Caco-2 (cell line): ENCODE data around the gene TPSD1. TPM values are rescaled to one million over a fixed set of nuclear protein-coding genes. Genes with fewer than 3 reads are reported as not detected.

Source experiments
- BruUV-seq: library from RNA; stranded (reverse); fragments of 400-500 nt; replicated peaks from 2 replicates; lab custom pipeline; 2021; lab: Mats Ljungman, UMichigan
- CTCF ChIA-PET: fragments of 300-600 bp; sonication (Branson Sonifier 250); formaldehyde crosslinking; loops from one replicate; lab custom pipeline; 2022; ENCODE audit warnings: antibody characterized with exemption; lab: Charles Lee
- POLR2A ChIA-PET: fragments of 300-600 bp; sonication (Branson Sonifier 250); formaldehyde crosslinking; loops from one replicate; lab custom pipeline; 2022; ENCODE audit warnings: antibody characterized with exemption; lab: Charles Lee
- DNase-seq, 2 experiments: peaks; one replicate each; pipeline versions ENCODE4 v3.0.0 to v3.0.0-alpha.2; 2020 to 2022
- H3K27me3 ChIP-seq: replicated peaks from 2 replicates; pipeline ENCODE4 v1.6.0; 2011; ENCODE audit warnings: low read length; ENCODE audit not compliant: control insufficient read depth, insufficient read depth
- H3K36me3 ChIP-seq: 2 replicates; pipeline ENCODE4 v1.5.1; 2011; ENCODE audit warnings: low read length; ENCODE audit not compliant: control insufficient read depth, insufficient read depth
- H3K4me1 ChIP-seq: fragments of 250-450 bp; sonication (Bioruptor Pico); 2 replicates; pipeline ENCODE4 v1.5.1; 2020; ENCODE audit warnings: mild to moderate bottlenecking
- H3K4me3 ChIP-seq: 2 replicates; pipeline ENCODE4 v1.5.1; 2011; ENCODE audit warnings: low read depth, mild to moderate bottlenecking, control low read depth, low read length
- H3K9me3 ChIP-seq: fragments of 250-450 bp; sonication (Bioruptor Pico); 2 replicates; pipeline ENCODE4 v1.5.1; 2020; ENCODE audit warnings: mild to moderate bottlenecking, moderate library complexity
- H3K27ac Mint-ChIP-seq: one replicate; pipeline ENCODE4 v1.8.0; 2022; ENCODE audit warnings: mixed read lengths; ENCODE audit not compliant: unreplicated experiment
- H3K27me3 Mint-ChIP-seq: one replicate; pipeline ENCODE4 v1.8.0; 2022; ENCODE audit warnings: mixed read lengths; ENCODE audit not compliant: insufficient read depth, unreplicated experiment
- H3K36me3 Mint-ChIP-seq: one replicate; pipeline ENCODE4 v1.8.0; 2022; ENCODE audit warnings: mild to moderate bottlenecking, mixed read lengths; ENCODE audit not compliant: insufficient read depth, unreplicated experiment
- H3K4me1 Mint-ChIP-seq: one replicate; pipeline ENCODE4 v1.8.0; 2022; ENCODE audit warnings: low read depth, mixed read lengths; ENCODE audit not compliant: unreplicated experiment
- H3K4me3 Mint-ChIP-seq: one replicate; pipeline ENCODE4 v1.8.0; 2022; ENCODE audit warnings: mild to moderate bottlenecking, moderate library complexity, mixed read lengths; ENCODE audit not compliant: unreplicated experiment
- H3K9me3 Mint-ChIP-seq: one replicate; pipeline ENCODE4 v1.8.0; 2022; ENCODE audit warnings: mixed read lengths; ENCODE audit not compliant: unreplicated experiment
- intact Hi-C: fragments of 100-400 bp; cut with micrococcal nuclease; formaldehyde crosslinking; loops from one replicate; pipeline ENCODE4 v1.10.0; 2022; ENCODE audit not compliant: unreplicated experiment
- total RNA-seq: library from RNA; stranded (reverse); gene quantifications from 2 replicates; pipeline ENCODE4 v1.2.3, GENCODE V29; 2022
- TF ChIP-seq, protein P1 (sequence below), 2 experiments: fragments of 200-600 bp in 1 of 2; IDR thresholded peaks; 1 replicate in 1 of 2; 2 replicates in 1 of 2; pipeline versions ENCODE4 v1.5.1 to v1.8.0; 2011 to 2022; ENCODE audit warnings: antibody characterized with exemption in 1 of 2, control low read depth in 1 of 2, inconsistent platforms in 1 of 2, low read depth in 1 of 2, low read length in 1 of 2, mild to moderate bottlenecking in 1 of 2, moderate library complexity in 1 of 2; ENCODE audit not compliant: insufficient read depth in 1 of 2, severe bottlenecking in 1 of 2, unreplicated experiment in 1 of 2

Gene TPSD1
- total RNA-seq, 1 experiment from 2014 or later: not detected

DNA sequence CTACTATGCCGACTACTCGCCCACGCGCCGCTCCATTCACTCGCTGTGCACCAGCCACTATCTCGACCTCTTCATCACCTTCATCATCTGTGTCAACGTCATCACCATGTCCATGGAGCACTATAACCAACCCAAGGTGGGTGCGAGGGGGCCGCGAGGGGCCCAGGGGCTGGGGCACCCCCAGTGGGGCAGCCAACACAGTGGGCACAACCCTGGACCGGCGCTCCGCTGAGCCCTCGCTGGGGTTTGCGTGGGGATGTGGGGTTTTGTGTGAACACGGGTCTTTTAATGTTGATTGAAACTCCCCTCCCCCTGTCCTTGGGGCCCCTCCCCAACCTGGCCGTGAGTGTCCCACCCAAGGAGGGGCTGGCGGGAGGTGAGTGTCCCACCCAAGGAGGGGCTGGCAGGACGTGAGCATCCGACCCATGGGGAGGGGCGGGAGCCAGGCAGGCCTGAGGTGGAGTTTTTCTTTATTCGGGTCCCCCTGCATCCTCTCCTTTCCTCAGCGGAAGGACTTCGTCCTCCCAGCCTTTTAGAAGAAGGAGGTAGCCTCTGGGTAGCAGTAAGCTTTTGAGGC is 42.0 kb upstream of the TPSD1 start:
- POLR2A ChIA-PET: no interaction called here
- H3K27me3 Mint-ChIP-seq: no peaks in the 10 kb centered on the region
- no peaks in the 10 kb centered on the region for H3K36me3 ChIP-seq
- no peak for DNase-seq
- no peaks in the 10 kb centered on the region for H3K27me3 ChIP-seq
- CTCF ChIA-PET: no interaction called here
- H3K4me3 ChIP-seq: no peak overlapping the region
- H3K27ac Mint-ChIP-seq: no peak overlapping the region
- H3K9me3 ChIP-seq: no peaks in the 10 kb centered on the region
- BruUV-seq: no TSS peak
- TF ChIP-seq, protein P1, sequence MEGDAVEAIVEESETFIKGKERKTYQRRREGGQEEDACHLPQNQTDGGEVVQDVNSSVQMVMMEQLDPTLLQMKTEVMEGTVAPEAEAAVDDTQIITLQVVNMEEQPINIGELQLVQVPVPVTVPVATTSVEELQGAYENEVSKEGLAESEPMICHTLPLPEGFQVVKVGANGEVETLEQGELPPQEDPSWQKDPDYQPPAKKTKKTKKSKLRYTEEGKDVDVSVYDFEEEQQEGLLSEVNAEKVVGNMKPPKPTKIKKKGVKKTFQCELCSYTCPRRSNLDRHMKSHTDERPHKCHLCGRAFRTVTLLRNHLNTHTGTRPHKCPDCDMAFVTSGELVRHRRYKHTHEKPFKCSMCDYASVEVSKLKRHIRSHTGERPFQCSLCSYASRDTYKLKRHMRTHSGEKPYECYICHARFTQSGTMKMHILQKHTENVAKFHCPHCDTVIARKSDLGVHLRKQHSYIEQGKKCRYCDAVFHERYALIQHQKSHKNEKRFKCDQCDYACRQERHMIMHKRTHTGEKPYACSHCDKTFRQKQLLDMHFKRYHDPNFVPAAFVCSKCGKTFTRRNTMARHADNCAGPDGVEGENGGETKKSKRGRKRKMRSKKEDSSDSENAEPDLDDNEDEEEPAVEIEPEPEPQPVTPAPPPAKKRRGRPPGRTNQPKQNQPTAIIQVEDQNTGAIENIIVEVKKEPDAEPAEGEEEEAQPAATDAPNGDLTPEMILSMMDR (IDR thresholded peaks at IDR 0.05; ENCODE audit: insufficient read depth in 1 of 2, low read depth in 1 of 2, low read length in 1 of 2, severe bottlenecking in 1 of 2, unreplicated experiment in 1 of 2): no peak
- H3K4me1 ChIP-seq: no peaks in the 10 kb centered on the region
- no peak overlapping the region for H3K4me3 Mint-ChIP-seq
- intact Hi-C loops: no loop called here
- H3K9me3 Mint-ChIP-seq: no peaks in the 10 kb centered on the region
- H3K36me3 Mint-ChIP-seq: no peaks in the 10 kb centered on the region
- H3K4me1 Mint-ChIP-seq: no peaks in the 10 kb centered on the region

DNA sequence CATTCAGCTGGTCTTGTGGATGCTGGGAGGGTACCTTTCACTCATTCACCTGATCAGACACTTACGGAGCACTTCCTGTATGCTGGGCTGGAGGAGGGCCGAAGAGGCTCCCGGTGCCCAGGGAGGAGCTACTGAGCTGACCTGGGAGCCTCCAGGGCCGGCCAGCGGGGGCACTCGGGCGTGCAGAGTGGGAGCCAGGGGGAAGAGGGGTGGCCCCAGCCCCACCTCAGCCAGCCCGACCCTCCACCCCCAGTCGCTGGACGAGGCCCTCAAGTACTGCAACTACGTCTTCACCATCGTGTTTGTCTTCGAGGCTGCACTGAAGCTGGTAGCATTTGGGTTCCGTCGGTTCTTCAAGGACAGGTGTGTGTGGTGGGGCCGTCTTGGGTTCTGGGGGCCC is 41.1 kb upstream of the TPSD1 start:
- no TSS peak for BruUV-seq
- Histone ChIP-seq H3K36me3 (no peaks in the 10 kb centered on the region), H3K27me3 (no peaks in the 10 kb centered on the region), H3K4me3 (no peak overlapping the region), H3K9me3 (no peaks in the 10 kb centered on the region), H3K4me1 (no peaks in the 10 kb centered on the region)
- intact Hi-C loops: no loop called here
- Mint-ChIP-seq H3K4me3 (no peak overlapping the region), H3K36me3 (no peaks in the 10 kb centered on the region), H3K27ac (no peak overlapping the region), H3K9me3 (no peaks in the 10 kb centered on the region), H3K27me3 (no peaks in the 10 kb centered on the region), H3K4me1 (no peaks in the 10 kb centered on the region)
- POLR2A ChIA-PET: no interaction called here
- TF ChIP-seq, protein P1 (IDR thresholded peaks at IDR 0.05; ENCODE audit: insufficient read depth in 1 of 2, low read depth in 1 of 2, low read length in 1 of 2, severe bottlenecking in 1 of 2, unreplicated experiment in 1 of 2): no peak
- CTCF ChIA-PET: interaction anchor here (0.6 to 0.7 kb wide), 2 partner anchors 10 to 123 kb away, joined by 3 to 4 read pairs; no protein-coding TSS in a partner anchor
- no peak for DNase-seq

DNA sequence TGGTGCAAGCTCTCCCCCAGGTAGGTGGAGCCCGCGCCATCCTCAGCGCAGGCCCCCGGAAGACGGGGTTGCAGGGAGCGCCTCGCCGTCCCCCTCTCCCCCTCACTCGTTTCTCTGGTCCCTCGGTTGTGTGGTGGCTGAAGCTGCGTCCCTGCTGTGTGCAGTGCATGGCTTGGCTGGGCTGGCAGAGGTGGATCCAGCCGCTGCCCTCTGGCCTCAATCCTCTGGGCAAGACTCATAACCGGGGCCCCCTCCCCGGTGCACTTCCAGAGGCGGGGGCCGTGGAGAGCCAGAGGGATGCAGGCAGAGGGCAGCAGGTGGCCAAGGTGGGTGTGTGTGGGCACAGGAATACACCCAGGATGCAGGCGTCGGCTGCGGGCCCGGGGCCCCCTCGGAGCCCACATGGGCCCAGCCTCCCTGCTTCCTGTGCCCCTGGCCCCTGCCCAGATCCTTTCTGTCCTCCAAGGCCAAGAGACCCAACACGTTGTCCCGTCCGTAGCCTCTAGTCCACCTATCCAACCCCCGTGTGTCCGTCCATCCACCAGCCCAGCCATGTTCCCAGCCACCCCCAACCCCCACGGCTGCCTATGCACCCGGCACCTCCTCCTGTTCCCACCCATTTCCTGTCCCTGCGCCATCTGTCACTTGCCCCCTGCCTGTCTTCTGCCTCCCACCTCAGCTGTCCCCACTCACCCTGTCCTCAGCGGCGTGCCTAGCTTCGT is 40.1 kb upstream of the TPSD1 start:
- Mint-ChIP-seq H3K27me3 (no peaks in the 10 kb centered on the region), H3K4me3 (no peak overlapping the region), H3K36me3 (no peaks in the 10 kb centered on the region), H3K27ac (no peak overlapping the region), H3K4me1 (no peaks in the 10 kb centered on the region), H3K9me3 (no peaks in the 10 kb centered on the region)
- intact Hi-C loops: no loop called here
- TF ChIP-seq, protein P1 (IDR thresholded peaks at IDR 0.05; ENCODE audit: insufficient read depth in 1 of 2, low read depth in 1 of 2, low read length in 1 of 2, severe bottlenecking in 1 of 2, unreplicated experiment in 1 of 2): no peak
- H3K9me3 ChIP-seq: no peaks in the 10 kb centered on the region
- POLR2A ChIA-PET: no interaction called here
- no peak for DNase-seq
- no peaks in the 10 kb centered on the region for H3K4me1 ChIP-seq
- H3K4me3 ChIP-seq: no peak overlapping the region
- no peaks in the 10 kb centered on the region for H3K27me3 ChIP-seq
- CTCF ChIA-PET: no interaction called here
- no peaks in the 10 kb centered on the region for H3K36me3 ChIP-seq
- BruUV-seq: no TSS peak
